Thyroid gland (tissue), 4 donors: ENCODE measurements around the gene MUC22. TPM values are rescaled to one million over a fixed set of nuclear protein-coding genes. Genes with fewer than 3 reads are reported as not detected.
"Not testable (repeated sequence)": the region's sequence is repeated elsewhere in the genome, so short reads cannot be mapped to it uniquely, and the experiment has no call there.

Experiments
- DNase-seq, 2 donors: peaks; one replicate each; pipeline ENCODE4 v3.0.0-alpha.2; 2019
- H3K27ac ChIP-seq, 3 donors: fragments of 200-600 bp; sonication (generic); 1 replicate in 2 of 3; 2 replicates in 1 of 3; pipeline ENCODE4 v1.5.1; 2016 to 2019; ENCODE audit warnings: mild to moderate bottlenecking in 1 of 3, moderate library complexity in 1 of 3
- H3K27me3 ChIP-seq: fragments of 200-600 bp; sonication (generic); one replicate; pipeline ENCODE4 v1.5.1; 2019
- H3K36me3 ChIP-seq, 2 donors: fragments of 200-600 bp; sonication (generic); one replicate each; pipeline ENCODE4 v1.5.1; 2016 to 2019
- H3K4me1 ChIP-seq, 2 donors: fragments of 200-600 bp; sonication (generic); one replicate each; pipeline ENCODE4 v1.5.1; 2017 to 2019
- H3K4me3 ChIP-seq, 3 donors: fragments of 200-600 bp; sonication (generic); replicated peaks in 1 of 3; 1 replicate in 2 of 3; 2 replicates in 1 of 3; pipeline ENCODE4 v1.5.1; 2016; ENCODE audit warnings: mild to moderate bottlenecking in 1 of 3
- H3K9me3 ChIP-seq: fragments of 200-600 bp; sonication (generic); one replicate; pipeline ENCODE4 v1.5.1; 2017
- POLR2A ChIP-seq, 2 donors: fragments of 450-650 bp; IDR thresholded peaks; one replicate each; pipeline ENCODE4 v1.6.1; 2017; ENCODE audit warnings: antibody characterized with exemption in 2 of 2, mild to moderate bottlenecking in 2 of 2, moderate library complexity in 1 of 2
- WGBS, 2 donors: methylation state at CpG; one replicate each; pipeline ENCODE4 v1.1.5; 2017; 5-methylcytosine and 5-hydroxymethylcytosine counted together
- intact Hi-C: fragments of 100-400 bp; cut with DNase I; formaldehyde crosslinking; loops from one replicate; pipeline ENCODE4 v1.15.1; 2023
- total RNA-seq, 4 donors: library from RNA; depleted of rRNA; stranded (reverse); fragments of >200 nt; gene quantifications; one replicate each; pipeline ENCODE4 v1.2.3, GENCODE V29; 2016
- TF ChIP-seq, protein P1 (sequence below), 6 experiments: fragments of 200-600 bp in 3 of 6; fragments of 450-650 bp in 3 of 6; sonication (generic) in 3 of 6; IDR thresholded peaks; one replicate each; pipeline ENCODE4 v1.5.1; 2016 to 2019; ENCODE audit warnings: antibody characterized with exemption in 6 of 6, mild to moderate bottlenecking in 2 of 6, inconsistent platforms in 1 of 6, moderate library complexity in 1 of 6

MUC22 gene
- total RNA-seq, 4 donors from 2014 or later: not detected

DNA sequence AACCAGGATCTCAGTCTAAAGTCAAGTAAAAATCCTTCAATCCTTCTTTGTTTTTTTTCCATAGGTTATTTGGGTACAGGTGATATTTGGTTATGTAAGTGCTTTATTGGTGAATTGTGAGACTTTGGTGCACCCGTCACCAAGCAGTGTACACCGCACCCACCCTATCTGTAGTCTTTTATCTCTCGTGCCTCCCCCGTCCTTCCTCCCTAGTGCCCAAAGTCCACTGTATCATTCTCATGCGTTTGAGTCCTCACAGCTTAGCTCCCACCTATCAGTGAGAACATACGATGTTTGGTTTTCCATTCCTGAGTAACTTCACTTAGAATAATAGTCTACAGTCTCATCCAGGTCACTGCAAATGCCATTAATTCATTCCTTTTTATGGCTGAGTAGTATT is 879 bp downstream of the MUC22 start:
- Histone ChIP-seq H3K27ac (no peak overlapping the region), H3K27me3 (no peaks in the 10 kb centered on the region), H3K36me3 (no peaks in the 10 kb centered on the region), H3K9me3 (no peaks in the 10 kb centered on the region), H3K4me1 (no peaks in the 10 kb centered on the region), H3K4me3 (no peak overlapping the region)
- no peak for DNase-seq
- intact Hi-C loops: no loop called here
- TF ChIP-seq, protein P1, sequence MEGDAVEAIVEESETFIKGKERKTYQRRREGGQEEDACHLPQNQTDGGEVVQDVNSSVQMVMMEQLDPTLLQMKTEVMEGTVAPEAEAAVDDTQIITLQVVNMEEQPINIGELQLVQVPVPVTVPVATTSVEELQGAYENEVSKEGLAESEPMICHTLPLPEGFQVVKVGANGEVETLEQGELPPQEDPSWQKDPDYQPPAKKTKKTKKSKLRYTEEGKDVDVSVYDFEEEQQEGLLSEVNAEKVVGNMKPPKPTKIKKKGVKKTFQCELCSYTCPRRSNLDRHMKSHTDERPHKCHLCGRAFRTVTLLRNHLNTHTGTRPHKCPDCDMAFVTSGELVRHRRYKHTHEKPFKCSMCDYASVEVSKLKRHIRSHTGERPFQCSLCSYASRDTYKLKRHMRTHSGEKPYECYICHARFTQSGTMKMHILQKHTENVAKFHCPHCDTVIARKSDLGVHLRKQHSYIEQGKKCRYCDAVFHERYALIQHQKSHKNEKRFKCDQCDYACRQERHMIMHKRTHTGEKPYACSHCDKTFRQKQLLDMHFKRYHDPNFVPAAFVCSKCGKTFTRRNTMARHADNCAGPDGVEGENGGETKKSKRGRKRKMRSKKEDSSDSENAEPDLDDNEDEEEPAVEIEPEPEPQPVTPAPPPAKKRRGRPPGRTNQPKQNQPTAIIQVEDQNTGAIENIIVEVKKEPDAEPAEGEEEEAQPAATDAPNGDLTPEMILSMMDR (IDR thresholded peaks at IDR 0.05): no peak
- no peak for TF ChIP-seq POLR2A (IDR thresholded peaks at IDR 0.05)
- 69 to 93% methylated on average over 6 of the region's 6 CpGs for WGBS, 2 donors

GRCh38 chr6:31016659-31017299 is 6.5 kb downstream of the MUC22 start:
- no peaks in the 10 kb centered on the region for H3K9me3 ChIP-seq
- 86 to 88% methylated on average over 18 of the region's 36 CpGs for whole genome bisulfite sequencing, 2 donors
- DNase-seq: no peak
- H3K4me3 ChIP-seq: no peak overlapping the region
- TF ChIP-seq, protein P1 (IDR thresholded peaks at IDR 0.05): no peak
- no peak for TF ChIP-seq POLR2A (IDR thresholded peaks at IDR 0.05)
- H3K27ac ChIP-seq: no peak overlapping the region
- no peaks in the 10 kb centered on the region for H3K4me1 ChIP-seq
- intact Hi-C loops: no loop called here
- no peaks in the 10 kb centered on the region for H3K27me3 ChIP-seq
- H3K36me3 ChIP-seq: no peaks in the 10 kb centered on the region

DNA sequence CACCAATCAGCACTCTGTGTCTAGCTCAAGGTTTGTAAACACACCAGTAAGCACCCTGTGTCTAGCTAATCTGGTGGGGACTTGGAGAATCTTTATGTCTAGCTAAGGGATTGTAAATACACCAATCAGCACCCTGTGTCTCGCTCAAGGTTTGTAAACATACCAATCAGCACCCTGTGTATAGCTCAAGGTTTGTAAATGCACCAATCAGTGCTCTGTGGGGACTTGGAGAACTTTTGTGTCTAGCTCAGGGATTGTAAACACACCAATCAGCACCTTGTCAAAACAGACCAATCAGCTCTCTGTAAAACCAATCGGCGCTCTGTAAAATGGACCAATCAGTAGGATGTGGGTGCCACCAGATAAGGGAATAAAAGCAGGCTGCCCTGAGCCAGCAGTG is 7.2 kb downstream of the MUC22 start:
- not testable (repeated sequence) for H3K4me3 ChIP-seq
- 96 to 100% methylated on average over 3 of the region's 3 CpGs for WGBS, 2 donors

GRCh38 chr6:31020057-31020456 is 9.8 kb downstream of the MUC22 start:
- intact Hi-C loops: no loop called here
- no peaks in the 10 kb centered on the region for H3K4me1 ChIP-seq
- H3K27me3 ChIP-seq: no peaks in the 10 kb centered on the region
- H3K4me3 ChIP-seq: no peak overlapping the region
- H3K27ac ChIP-seq: no peak overlapping the region
- DNase-seq: no peak
- H3K36me3 ChIP-seq: no peaks in the 10 kb centered on the region
- H3K9me3 ChIP-seq: no peaks in the 10 kb centered on the region
- 78 to 89% methylated on average over 2 of the region's 2 CpGs for WGBS, 2 donors
- TF ChIP-seq, protein P1 (IDR thresholded peaks at IDR 0.05): no peak
- no peak for TF ChIP-seq POLR2A (IDR thresholded peaks at IDR 0.05)

More for the DNA sequence above, 7.2 kb downstream of the MUC22 start:
- H3K27me3 ChIP-seq, H3K9me3 ChIP-seq, H3K4me1 ChIP-seq, H3K27ac ChIP-seq, DNase-seq, H3K36me3 ChIP-seq, intact Hi-C loops: not testable (repeated sequence)

DNA sequence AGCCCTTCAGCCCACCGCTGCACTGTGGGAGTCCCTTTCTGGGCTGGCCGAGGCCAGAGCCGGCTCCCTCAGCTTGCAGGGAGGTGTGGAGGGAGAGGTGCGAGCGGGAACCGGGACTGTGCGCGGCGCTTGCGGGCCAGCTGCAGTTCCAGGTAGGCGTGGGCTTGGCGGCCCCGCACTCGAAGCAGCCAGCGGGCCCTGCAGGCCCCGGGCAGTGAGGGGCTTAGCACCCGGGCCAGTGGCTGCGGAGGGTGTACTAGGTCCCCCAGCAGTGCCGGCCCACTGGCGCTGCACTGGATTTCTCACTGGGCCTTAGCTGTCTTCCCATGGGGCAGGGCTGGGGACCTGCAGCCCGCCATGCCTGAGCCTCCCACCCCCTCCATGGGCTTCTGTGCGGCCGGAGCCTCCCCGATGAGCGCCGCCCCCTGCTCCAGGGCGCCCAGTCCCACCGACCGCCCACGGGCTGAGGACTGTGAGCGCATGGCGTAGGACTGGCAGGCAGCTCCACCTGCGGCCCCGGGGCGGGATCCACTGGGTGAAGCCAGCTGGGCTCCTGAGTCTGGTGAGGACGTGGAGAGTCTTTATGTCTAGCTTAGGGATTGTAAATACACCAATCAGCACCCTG is 10.5 kb downstream of the MUC22 start:
- H3K27me3 ChIP-seq, intact Hi-C loops, H3K9me3 ChIP-seq, H3K4me1 ChIP-seq, H3K36me3 ChIP-seq, H3K27ac ChIP-seq, DNase-seq, H3K4me3 ChIP-seq: not testable (repeated sequence)
- 77 to 96% methylated on average over 3 to 9 of the region's 36 CpGs for WGBS, 2 donors

DNA sequence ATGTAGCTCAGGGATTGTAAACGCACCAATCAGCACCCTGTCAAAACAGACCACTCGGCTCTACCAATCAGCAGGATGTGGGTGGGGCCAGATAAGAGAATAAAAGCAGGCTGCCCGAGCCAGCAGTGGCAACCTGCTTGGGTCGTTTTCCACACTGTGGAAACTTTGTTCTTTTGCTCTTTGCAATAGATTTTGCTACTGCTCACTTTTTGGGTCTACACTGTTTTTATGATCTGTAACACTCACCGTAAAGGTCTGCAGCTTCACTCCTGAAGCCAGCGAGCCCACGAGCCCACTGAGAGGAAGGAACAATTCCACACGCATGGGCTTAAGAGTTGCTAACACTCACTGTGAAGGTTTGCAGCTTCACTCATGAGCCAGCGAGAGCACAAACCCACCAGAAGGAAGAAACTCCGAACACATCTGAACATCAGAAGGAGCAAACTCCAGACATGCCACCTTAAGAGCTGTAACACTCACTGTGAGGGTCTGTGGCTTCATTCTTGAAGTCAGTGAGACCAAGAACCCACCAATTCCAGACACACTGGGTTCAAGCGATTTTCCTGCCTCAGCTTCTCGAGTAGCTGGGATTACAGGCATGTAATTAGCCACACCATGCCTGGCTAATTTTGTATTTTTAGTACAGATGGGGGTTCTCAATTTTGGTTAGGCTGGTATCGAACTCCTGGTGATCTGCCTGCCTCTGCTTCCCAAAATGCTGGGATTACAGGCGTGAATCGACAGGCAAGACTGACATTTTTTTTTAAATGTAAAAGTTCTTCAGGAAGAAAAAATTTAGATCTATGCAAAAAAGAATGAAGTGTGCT is 11.6 kb downstream of the MUC22 start:
- DNase-seq, intact Hi-C loops, H3K4me3 ChIP-seq, H3K27me3 ChIP-seq, H3K27ac ChIP-seq, H3K4me1 ChIP-seq, H3K9me3 ChIP-seq, H3K36me3 ChIP-seq: not testable (repeated sequence)
- WGBS, 2 donors: 81 to 90% methylated on average over 15 of the region's 15 CpGs
